Right atrium auricular region (tissue), 2 donors: Measurements from ENCODE around the gene DENND4C. TPM values are rescaled to one million over a fixed set of nuclear protein-coding genes. Genes with fewer than 3 reads are reported as not detected.

Experiments used
- DNase-seq: peaks from one replicate; pipeline ENCODE4 v3.0.0-alpha.2; 2019; ENCODE audit warnings: low spot score
- H3K27ac ChIP-seq, 2 donors: fragments of 200-600 bp; sonication (generic); 1 replicate in 1 of 2; 2 replicates in 1 of 2; pipeline ENCODE4 v1.5.1; 2016 to 2019
- H3K27me3 ChIP-seq, 2 donors: fragments of 200-600 bp; sonication (generic); one replicate each; pipeline versions ENCODE4 v1.5.1 to v1.6.0; 2017 to 2019
- H3K36me3 ChIP-seq: fragments of 200-600 bp; sonication (generic); one replicate; pipeline ENCODE4 v1.5.1; 2016
- H3K4me1 ChIP-seq, 2 donors: fragments of 200-600 bp; sonication (generic); one replicate each; pipeline versions ENCODE4 v1.5.1 to v1.6.0; 2017 to 2019
- H3K4me3 ChIP-seq, 2 donors: fragments of 200-600 bp; sonication (generic); 1 replicate in 1 of 2; 2 replicates in 1 of 2; pipeline ENCODE4 v1.5.1; 2017 to 2019; ENCODE audit warnings: mild to moderate bottlenecking in 1 of 2, moderate library complexity in 1 of 2
- H3K9me3 ChIP-seq, 2 donors: fragments of 200-600 bp; sonication (generic); one replicate each; pipeline ENCODE4 v1.5.1; 2019
- CTCF ChIP-seq, 2 donors: fragments of 200-600 bp; sonication (generic); IDR thresholded peaks; one replicate each; pipeline ENCODE4 v1.5.1; 2019; ENCODE audit warnings: antibody characterized with exemption in 2 of 2
- total RNA-seq, 2 donors: library from RNA; depleted of rRNA; stranded (reverse); fragments of >200 nt; gene quantifications; one replicate each; pipeline ENCODE4 v1.1.0, GENCODE V29; 2016

Gene DENND4C
- total RNA-seq, 2 donors from 2014 or later: 53.7 to 55.4 TPM

- no peak overlapping the region for H3K4me3 ChIP-seq
- H3K4me1 ChIP-seq: no peaks in the 10 kb centered on the region
- DNase-seq: no peak
- no peak overlapping the region for H3K27ac ChIP-seq
- no peak for TF ChIP-seq CTCF (IDR thresholded peaks at IDR 0.05)
- H3K9me3 ChIP-seq: no peaks in the 10 kb centered on the region
- H3K27me3 ChIP-seq: no peaks in the 10 kb centered on the region
- H3K36me3 ChIP-seq: no peaks in the 10 kb centered on the region
Observed at GRCh38 chr9:19209188-19209587, 21.3 kb upstream of the DENND4C start.

DNA sequence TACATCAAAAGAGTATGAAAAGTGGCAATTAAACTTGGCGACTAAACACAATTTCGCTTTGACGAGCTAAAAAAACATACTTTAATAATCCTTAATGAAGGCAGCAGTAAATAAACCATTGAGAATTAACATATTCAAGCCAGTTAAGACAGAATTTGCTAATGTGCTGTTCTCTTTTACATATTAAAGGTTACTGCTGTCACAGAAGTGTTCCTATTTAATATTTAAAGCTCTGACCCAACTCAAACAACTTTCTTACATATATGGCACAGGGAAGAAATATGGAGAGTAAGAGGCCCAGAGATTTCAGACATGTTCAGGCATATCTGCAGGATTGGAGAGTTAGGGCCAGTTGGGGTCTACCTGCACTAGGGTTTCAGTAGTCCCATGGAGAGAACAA lies 16.7 kb upstream of the DENND4C start:
- no peak for DNase-seq
- no peak for TF ChIP-seq CTCF (IDR thresholded peaks at IDR 0.05)

GRCh38 chr9:19216466-19216865 lies 14.0 kb upstream of the DENND4C start:
- peak overlapping the region in 1 of 2 donors; percentile 69 for H3K27ac ChIP-seq
- no peaks in the 10 kb centered on the region for H3K27me3 ChIP-seq
- no peak for TF ChIP-seq CTCF (IDR thresholded peaks at IDR 0.05)
- no peaks in the 10 kb centered on the region for H3K4me1 ChIP-seq
- H3K4me3 ChIP-seq: no peak overlapping the region
- no peaks in the 10 kb centered on the region for H3K9me3 ChIP-seq
- no peaks in the 10 kb centered on the region for H3K36me3 ChIP-seq
- DNase-seq: no peak

More for the DNA sequence above, 16.7 kb upstream of the DENND4C start:
- H3K27ac ChIP-seq: no peak overlapping the region
- H3K4me3 ChIP-seq: no peak overlapping the region
- H3K4me1 ChIP-seq: no peaks in the 10 kb centered on the region
- H3K9me3 ChIP-seq: no peaks in the 10 kb centered on the region
- no peaks in the 10 kb centered on the region for H3K27me3 ChIP-seq
- H3K36me3 ChIP-seq: no peaks in the 10 kb centered on the region

GRCh38 chr9:19221326-19221725 lies 9.2 kb upstream of the DENND4C start:
- H3K4me3 ChIP-seq: no peak overlapping the region
- no peaks in the 10 kb centered on the region for H3K27me3 ChIP-seq
- H3K27ac ChIP-seq: no peak overlapping the region
- no peaks in the 10 kb centered on the region for H3K36me3 ChIP-seq
- TF ChIP-seq CTCF (IDR thresholded peaks at IDR 0.05): no peak
- peaks cover 0 to 11% of the 10 kb centered on the region in 2 donors for H3K4me1 ChIP-seq
- no peak for DNase-seq
- H3K9me3 ChIP-seq: no peaks in the 10 kb centered on the region

- Histone ChIP-seq H3K36me3 (no peaks in the 10 kb centered on the region), H3K4me3 (no peak overlapping the region), H3K9me3 (no peaks in the 10 kb centered on the region), H3K4me1 (peaks cover 0 to 11% of the 10 kb centered on the region in 2 donors), H3K27me3 (no peaks in the 10 kb centered on the region), H3K27ac (peak overlapping the region; percentile 46 to 71)
- peak; percentile 26 for DNase-seq
- no peak for TF ChIP-seq CTCF (IDR thresholded peaks at IDR 0.05)
Observed at GRCh38 chr9:19223724-19224123, 6.8 kb upstream of the DENND4C start.

DNA sequence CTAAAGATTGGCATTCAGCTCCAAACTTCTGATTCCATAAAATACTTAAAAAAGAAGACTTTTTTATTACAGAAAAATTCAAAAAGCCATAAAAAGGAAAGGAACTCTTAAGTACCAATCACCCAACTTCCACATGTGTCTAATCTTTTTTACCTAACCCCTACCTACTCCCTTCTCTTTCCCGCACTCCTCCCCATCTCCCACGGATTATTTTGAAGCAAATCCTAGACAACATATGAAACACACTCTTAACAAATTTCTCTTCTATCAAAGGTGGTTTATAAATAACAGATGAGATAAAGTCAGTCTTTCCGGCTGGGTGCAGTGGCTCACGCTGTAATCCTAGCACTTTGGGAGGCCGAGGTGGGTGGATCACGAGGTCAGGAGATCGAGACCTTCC lies 5.9 kb upstream of the DENND4C start:
- H3K4me3 ChIP-seq: no peak overlapping the region
- H3K27me3 ChIP-seq: no peaks in the 10 kb centered on the region
- H3K36me3 ChIP-seq: no peaks in the 10 kb centered on the region
- H3K9me3 ChIP-seq: no peaks in the 10 kb centered on the region
- no peak for TF ChIP-seq CTCF (IDR thresholded peaks at IDR 0.05)
- peak; percentile 18 for DNase-seq
- H3K4me1 ChIP-seq: peaks cover 0 to 17% of the 10 kb centered on the region in 2 donors
- H3K27ac ChIP-seq: peak overlapping the region in 1 of 2 donors; percentile 71
